Stimulated activated CD4-positive, alpha-beta T cell treated with anti-CD3 and anti-CD28 coated beads, Interleukin-2, amount 100 ng/mL, for 4 hours (primary cell): ENCODE measurements around the gene MLYCD.
"Not testable (repeated sequence)": the region's sequence is repeated elsewhere in the genome, so short reads cannot be mapped to it uniquely, and the experiment has no call there.

Experiments
- DNase-seq: peaks from one replicate; pipeline ENCODE4 v3.0.0-alpha.2; 2020; ENCODE audit warnings: low read depth

MLYCD gene

GRCh38 chr16:83940630-83941378 lies 41.9 kb downstream of the MLYCD start:
- DNase-seq = no peak

GRCh38 chr16:83941546-83941945 lies 42.6 kb downstream of the MLYCD start:
- DNase-seq = not testable (repeated sequence)

- DNase-seq = no peak
Observed at GRCh38 chr16:83942074-83942473, 43.2 kb downstream of the MLYCD start.

GRCh38 chr16:83942815-83943515 lies 44.0 kb downstream of the MLYCD start:
- no peak for DNase-seq

- no peak for DNase-seq
Observed at GRCh38 chr16:83943516-83944050, 44.7 kb downstream of the MLYCD start.

- DNase-seq = no peak
Observed at GRCh38 chr16:83945587-83945986, 46.7 kb downstream of the MLYCD start.

GRCh38 chr16:83946154-83946780 lies 47.4 kb downstream of the MLYCD start:
- DNase-seq = no peak

GRCh38 chr16:83946781-83947566 lies 48.1 kb downstream of the MLYCD start:
- no peak for DNase-seq

- DNase-seq = no peak
Observed at GRCh38 chr16:83947642-83948234, 48.8 kb downstream of the MLYCD start.

- no peak for DNase-seq
Observed at GRCh38 chr16:83948914-83949723, 50.2 kb downstream of the MLYCD start.

- DNase-seq = no peak
Observed at GRCh38 chr16:83949724-83950001, 50.7 kb downstream of the MLYCD start.

GRCh38 chr16:83950862-83951399 lies 52.0 kb downstream of the MLYCD start:
- DNase-seq = not testable (repeated sequence)

- DNase-seq = no peak
Observed at GRCh38 chr16:83951544-83951943, 52.6 kb downstream of the MLYCD start.

- no peak for DNase-seq
Observed at GRCh38 chr16:83952587-83952939, 53.6 kb downstream of the MLYCD start.

GRCh38 chr16:83952940-83953795 lies 54.3 kb downstream of the MLYCD start, which contains the start of gene OSGIN1:
Gene OSGIN1, plus strand, starts transcription at chr16:83953240. Its CDS starts 4,432 bp downstream, at chr16:83957672.
- peak; percentile 78 for DNase-seq

- no peak for DNase-seq
Observed at GRCh38 chr16:83953796-83954576, 55.1 kb downstream of the MLYCD start.

GRCh38 chr16:83954577-83955016 lies 55.7 kb downstream of the MLYCD start:
- no peak for DNase-seq

GRCh38 chr16:83955218-83956130 lies 56.6 kb downstream of the MLYCD start:
- DNase-seq = no peak
